Neural progenitor cell (in vitro differentiated cells): ENCODE data around the gene FGFRL1.

Experiments used
- EZH2 ChIP-seq: fragments of 200-600 bp; sonication (generic); IDR thresholded peaks from 2 replicates; pipeline ENCODE4 v1.6.1; 2017; ENCODE audit warnings: antibody characterized with exemption, mild to moderate bottlenecking, moderate library complexity
- EZH2phosphoT487 ChIP-seq: fragments of 200-600 bp; sonication (generic); IDR thresholded peaks from 2 replicates; pipeline ENCODE4 v1.6.1; 2017; ENCODE audit warnings: antibody characterized with exemption
- TF ChIP-seq, protein P1 (sequence below): fragments of 200-600 bp; sonication (generic); IDR thresholded peaks from 2 replicates; pipeline ENCODE4 v1.5.1; 2017; ENCODE audit warnings: antibody characterized with exemption, mild to moderate bottlenecking

DNA sequence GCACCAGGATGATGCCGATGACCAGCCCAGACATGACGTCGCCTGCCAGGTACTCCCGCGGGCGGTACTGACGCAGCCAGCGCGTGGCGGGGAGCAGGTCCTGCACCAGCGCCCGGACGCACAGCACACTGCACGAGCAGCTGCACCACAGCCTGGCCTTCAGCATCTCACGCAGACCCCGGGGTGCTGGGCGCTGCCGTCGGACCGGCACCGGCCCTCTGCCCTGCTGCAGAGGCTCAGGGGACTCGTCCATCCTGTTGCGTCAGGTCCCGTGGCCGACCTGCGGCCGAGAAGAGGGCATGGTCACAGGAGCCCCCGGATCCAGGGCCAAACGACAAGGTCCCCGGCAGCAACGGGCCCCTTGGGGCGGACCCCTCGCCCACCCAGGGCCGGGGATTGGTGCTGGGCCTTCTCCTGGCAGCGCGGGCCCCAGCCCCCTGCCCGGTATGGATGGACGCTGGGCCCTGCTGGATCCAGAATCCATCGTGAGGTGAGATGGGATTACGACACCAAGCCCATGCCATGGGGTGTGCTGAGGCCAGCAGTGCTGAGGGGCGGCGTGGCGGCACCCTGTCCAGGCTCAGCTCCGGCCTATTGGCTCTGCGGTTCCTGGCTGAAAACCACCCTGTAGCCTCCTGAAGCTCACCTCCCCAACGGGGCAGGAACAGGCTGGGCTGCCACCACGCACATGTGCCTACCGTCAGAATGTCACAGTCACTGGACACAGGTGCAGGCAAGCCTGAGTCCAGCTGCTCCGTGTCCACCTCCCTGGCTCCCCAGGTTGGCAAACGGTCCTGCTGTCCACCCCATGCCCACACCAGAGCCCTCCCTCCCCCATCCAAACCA is 19.8 kb upstream of the FGFRL1 start:
- TF ChIP-seq EZH2 (no peak), EZH2phosphoT487 (no peak)
- TF ChIP-seq, protein P1, sequence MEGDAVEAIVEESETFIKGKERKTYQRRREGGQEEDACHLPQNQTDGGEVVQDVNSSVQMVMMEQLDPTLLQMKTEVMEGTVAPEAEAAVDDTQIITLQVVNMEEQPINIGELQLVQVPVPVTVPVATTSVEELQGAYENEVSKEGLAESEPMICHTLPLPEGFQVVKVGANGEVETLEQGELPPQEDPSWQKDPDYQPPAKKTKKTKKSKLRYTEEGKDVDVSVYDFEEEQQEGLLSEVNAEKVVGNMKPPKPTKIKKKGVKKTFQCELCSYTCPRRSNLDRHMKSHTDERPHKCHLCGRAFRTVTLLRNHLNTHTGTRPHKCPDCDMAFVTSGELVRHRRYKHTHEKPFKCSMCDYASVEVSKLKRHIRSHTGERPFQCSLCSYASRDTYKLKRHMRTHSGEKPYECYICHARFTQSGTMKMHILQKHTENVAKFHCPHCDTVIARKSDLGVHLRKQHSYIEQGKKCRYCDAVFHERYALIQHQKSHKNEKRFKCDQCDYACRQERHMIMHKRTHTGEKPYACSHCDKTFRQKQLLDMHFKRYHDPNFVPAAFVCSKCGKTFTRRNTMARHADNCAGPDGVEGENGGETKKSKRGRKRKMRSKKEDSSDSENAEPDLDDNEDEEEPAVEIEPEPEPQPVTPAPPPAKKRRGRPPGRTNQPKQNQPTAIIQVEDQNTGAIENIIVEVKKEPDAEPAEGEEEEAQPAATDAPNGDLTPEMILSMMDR, result no peak
